ENCODE data around the gene ADCY2. TPM values are rescaled to one million over a fixed set of nuclear protein-coding genes. Genes with fewer than 3 reads are reported as not detected.
"Not testable (repeated sequence)": the region's sequence is repeated elsewhere in the genome, so short reads cannot be mapped to it uniquely, and the experiment has no call there.

Gene ADCY2
- polyA plus RNA-seq, 1 donor: 4.7 TPM

DNA sequence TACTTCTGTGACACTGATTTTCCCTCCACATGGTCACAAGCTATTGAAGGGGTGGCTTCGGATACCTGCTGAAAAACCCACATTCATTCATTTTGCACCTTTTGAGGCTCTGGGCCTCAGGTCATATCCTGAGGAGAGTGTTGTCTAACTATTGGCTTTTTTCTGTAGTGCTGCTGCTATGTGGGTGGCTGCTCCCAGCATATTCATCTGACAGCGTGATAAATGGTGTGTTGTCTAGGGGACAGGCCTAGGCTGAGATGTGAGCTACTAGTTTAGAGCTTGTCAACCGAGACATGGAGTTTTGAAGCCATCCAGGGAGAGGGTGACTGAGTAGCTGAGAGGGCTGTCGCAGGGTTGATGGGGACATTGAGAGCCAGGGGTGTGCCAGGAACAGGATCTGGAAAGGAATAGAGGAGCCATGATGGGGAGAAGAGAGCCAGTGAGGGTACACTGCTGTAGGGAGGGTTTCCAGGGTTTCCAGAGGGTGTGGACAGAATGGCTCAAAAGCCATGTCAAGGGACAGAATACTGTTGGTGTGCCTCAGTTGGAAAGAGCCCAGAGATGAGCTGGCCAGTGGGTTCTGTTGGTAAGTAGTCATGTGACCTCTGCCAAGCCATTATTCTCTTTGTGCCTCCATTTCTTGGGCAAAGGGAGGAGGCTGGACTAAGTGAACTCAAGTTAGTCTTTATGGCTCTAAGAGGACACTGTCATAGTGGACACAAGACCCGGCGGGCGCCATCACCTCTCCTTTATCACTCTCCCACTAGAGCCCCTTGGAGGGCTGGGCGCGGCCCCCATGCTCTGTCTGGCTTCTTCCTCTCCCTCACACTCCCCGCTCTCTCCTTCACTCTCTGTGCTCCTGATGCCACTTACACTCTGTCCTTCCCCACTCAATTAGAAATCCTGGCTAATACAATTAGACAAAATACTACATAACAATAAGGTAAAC, 19.9 kb downstream of the ADCY2 start:
- Histone ChIP-seq H3K4me1 (ENCODE audit: control insufficient read depth, insufficient read depth, low read length) (no peaks in the 10 kb centered on the region), H3K36me3 (ENCODE audit: control insufficient read depth, insufficient read depth, low read length) (no peaks in the 10 kb centered on the region), H3K9me3 (ENCODE audit: control insufficient read depth, low read depth, low read length) (no peaks in the 10 kb centered on the region), H3K4me3 (ENCODE audit: low read length) (no peak overlapping the region), H3K27me3 (ENCODE audit: control insufficient read depth, insufficient read depth, low read length) (no peaks in the 10 kb centered on the region), H3K27ac (ENCODE audit: low read length) (no peak overlapping the region)
- WGBS (ENCODE audit: insufficient coverage, low lambda C conversion rate): 100% methylated on average over 1 of the region's 10 CpGs
- DNase-seq: no peak

DNA sequence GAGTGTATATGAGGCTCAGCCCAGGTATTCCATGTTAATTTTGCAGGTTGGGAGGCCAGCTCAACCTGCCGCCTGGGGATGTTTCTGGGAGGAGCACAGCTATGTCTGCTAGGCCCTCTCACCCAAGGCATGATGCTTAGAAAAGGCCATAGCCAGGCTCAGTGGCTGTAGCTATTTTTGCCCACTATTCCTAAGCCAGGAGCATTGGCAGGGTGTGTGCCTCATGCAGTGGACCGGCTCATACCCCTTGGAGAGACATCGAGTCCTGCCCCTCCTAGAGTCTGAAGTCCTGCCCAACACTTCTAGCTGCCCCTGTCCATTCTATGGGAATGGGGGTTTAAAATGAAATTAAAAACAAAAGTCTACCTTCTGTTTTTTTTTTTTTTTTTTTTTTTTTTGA, 22.3 kb downstream of the ADCY2 start:
- Histone ChIP-seq H3K4me1 (ENCODE audit: control insufficient read depth, insufficient read depth, low read length) (no peaks in the 10 kb centered on the region), H3K9me3 (ENCODE audit: control insufficient read depth, low read depth, low read length) (no peaks in the 10 kb centered on the region), H3K27ac (ENCODE audit: low read length) (no peak overlapping the region), H3K4me3 (ENCODE audit: low read length) (no peak overlapping the region), H3K36me3 (ENCODE audit: control insufficient read depth, insufficient read depth, low read length) (no peaks in the 10 kb centered on the region), H3K27me3 (ENCODE audit: control insufficient read depth, insufficient read depth, low read length) (no peaks in the 10 kb centered on the region)
- DNase-seq: no peak
- WGBS (ENCODE audit: insufficient coverage, low lambda C conversion rate): no CpG with 5 or more reads among the region's 3 CpGs

DNA sequence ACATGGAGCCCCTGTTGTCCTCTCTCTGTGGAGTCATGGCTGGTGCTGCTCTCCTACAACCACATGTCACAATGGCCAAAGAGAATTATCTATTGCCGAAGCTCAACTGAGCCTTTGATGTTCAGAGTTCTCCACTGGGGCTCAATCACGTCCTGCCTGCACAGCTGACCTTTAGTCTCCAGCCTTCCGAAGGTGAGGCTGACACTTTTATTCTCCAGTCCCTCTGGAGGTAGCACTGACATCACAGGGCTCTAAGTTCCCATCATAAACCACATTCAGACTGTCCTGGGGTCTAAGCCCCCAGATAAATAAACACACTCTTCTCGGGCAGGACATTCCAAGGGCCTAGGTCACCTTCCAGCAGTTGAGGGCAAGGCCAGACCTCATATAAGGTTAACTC, 23.4 kb downstream of the ADCY2 start:
- no peaks in the 10 kb centered on the region for H3K27me3 ChIP-seq (ENCODE audit: control insufficient read depth, insufficient read depth, low read length)
- H3K36me3 ChIP-seq (ENCODE audit: control insufficient read depth, insufficient read depth, low read length): no peaks in the 10 kb centered on the region
- no peak overlapping the region for H3K27ac ChIP-seq (ENCODE audit: low read length)
- no peak for DNase-seq
- H3K9me3 ChIP-seq (ENCODE audit: control insufficient read depth, low read depth, low read length): no peaks in the 10 kb centered on the region
- H3K4me1 ChIP-seq (ENCODE audit: control insufficient read depth, insufficient read depth, low read length): no peaks in the 10 kb centered on the region
- H3K4me3 ChIP-seq (ENCODE audit: low read length): no peak overlapping the region
- no CpG with 5 or more reads among the region's 4 CpGs for WGBS (ENCODE audit: insufficient coverage, low lambda C conversion rate)

DNA sequence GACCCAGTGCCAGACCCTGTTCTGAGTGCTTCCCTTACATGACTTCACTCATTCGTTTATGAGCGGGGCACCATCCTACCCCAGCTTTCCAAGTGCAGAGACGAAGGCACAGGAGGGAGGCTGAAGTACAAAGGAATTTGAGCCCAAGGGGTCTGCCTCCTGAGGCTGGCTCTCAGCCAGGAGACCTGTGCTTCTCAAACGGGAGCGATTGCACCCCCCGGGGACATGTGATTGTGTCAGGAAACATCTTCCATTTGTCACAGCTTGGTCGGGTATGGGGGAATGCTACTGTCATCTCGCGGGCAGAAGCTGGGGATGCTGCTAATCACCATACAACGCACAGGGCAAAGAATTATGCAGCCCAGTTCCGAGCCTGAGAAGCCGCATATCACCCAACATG, 23.9 kb downstream of the ADCY2 start:
- WGBS (ENCODE audit: insufficient coverage, low lambda C conversion rate): no CpG with 5 or more reads among the region's 12 CpGs
- H3K4me3 ChIP-seq (ENCODE audit: low read length): no peak overlapping the region
- H3K27ac ChIP-seq (ENCODE audit: low read length): no peak overlapping the region
- no peaks in the 10 kb centered on the region for H3K4me1 ChIP-seq (ENCODE audit: control insufficient read depth, insufficient read depth, low read length)
- H3K27me3 ChIP-seq (ENCODE audit: control insufficient read depth, insufficient read depth, low read length): no peaks in the 10 kb centered on the region
- DNase-seq: no peak
- H3K9me3 ChIP-seq (ENCODE audit: control insufficient read depth, low read depth, low read length): no peaks in the 10 kb centered on the region
- H3K36me3 ChIP-seq (ENCODE audit: control insufficient read depth, insufficient read depth, low read length): no peaks in the 10 kb centered on the region

DNA sequence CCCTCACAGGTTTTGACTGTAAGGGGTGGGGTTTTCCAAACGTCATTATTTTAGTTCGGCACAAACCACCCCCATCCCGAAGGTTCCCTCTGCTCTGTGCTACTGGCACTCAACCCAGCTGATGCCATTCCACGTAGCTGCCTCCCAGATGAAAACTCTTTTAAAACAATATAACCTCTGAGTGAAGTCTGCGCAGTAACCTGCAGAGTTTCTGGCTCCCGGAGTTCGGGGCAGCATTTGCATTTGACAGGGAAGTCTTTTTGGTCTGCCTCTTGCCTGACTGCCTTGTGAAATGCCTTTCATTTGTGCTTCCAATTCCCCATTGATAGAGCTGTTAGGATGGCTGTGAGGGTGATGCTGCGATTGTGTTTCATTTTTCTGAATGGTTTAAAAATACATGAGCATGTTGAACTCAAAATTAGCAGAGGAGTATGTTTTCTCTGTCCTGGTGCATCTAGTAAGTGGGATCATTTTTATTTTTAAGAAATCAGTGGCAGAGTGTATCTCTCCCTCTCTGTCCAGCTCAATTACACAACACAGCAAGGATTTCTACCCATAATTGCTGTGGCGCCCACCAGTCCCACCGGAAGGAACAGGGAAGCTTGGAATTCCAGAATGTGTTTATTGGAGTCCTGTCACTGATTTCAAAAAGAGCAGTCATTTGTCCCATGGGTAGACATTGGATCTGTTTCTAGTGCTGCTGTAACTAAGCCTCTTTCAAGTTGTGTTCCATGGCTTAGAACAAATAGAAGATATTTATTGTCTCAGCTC, 24.8 kb downstream of the ADCY2 start:
- Histone ChIP-seq H3K4me1 (ENCODE audit: control insufficient read depth, insufficient read depth, low read length) (no peaks in the 10 kb centered on the region), H3K36me3 (ENCODE audit: control insufficient read depth, insufficient read depth, low read length) (no peaks in the 10 kb centered on the region), H3K9me3 (ENCODE audit: control insufficient read depth, low read depth, low read length) (no peaks in the 10 kb centered on the region), H3K27me3 (ENCODE audit: control insufficient read depth, insufficient read depth, low read length) (no peaks in the 10 kb centered on the region), H3K27ac (ENCODE audit: low read length) (no peak overlapping the region), H3K4me3 (ENCODE audit: low read length) (no peak overlapping the region)
- no CpG with 5 or more reads among the region's 10 CpGs for whole genome bisulfite sequencing (ENCODE audit: insufficient coverage, low lambda C conversion rate)
- DNase-seq: no peak

DNA sequence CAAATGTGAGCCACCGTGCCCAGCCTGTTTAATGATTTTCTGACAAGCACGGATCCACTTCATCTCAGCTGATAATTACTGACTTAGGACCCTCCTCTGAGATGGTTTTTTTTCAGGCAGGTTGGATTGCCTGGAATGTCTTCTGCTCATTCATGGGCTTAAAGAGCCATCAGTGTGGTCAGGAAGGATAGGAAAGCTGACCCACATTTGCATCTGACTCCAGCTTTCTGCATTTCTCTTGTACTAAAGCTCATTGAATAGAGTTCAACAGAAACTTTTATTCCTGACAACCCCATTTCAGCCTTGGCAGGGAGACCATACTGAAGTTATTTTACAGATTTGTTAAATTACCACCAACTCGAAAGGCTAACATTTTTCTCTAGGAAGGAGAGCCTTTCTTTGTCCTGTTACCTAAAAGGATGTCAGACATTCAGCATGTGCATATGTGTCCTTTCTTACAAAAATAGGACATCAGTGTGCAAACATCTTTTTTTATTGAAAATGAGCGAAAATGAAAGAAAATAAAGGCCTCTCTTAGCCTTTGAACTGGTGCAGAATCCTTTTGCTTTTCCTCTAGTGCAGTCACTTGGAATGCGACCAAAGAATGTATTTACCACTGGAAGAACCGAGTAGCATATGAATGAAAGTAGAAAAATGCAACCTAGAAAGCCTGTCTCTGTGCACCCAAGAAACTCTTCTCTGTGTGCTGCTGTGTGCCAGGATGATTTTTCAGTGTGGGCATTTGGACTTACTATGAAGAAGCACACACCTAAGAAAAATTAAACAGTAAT, 26.6 kb downstream of the ADCY2 start:
- Histone ChIP-seq H3K4me1 (ENCODE audit: control insufficient read depth, insufficient read depth, low read length) (no peaks in the 10 kb centered on the region), H3K9me3 (ENCODE audit: control insufficient read depth, low read depth, low read length) (no peaks in the 10 kb centered on the region), H3K27ac (ENCODE audit: low read length) (no peak overlapping the region), H3K4me3 (ENCODE audit: low read length) (no peak overlapping the region), H3K27me3 (ENCODE audit: control insufficient read depth, insufficient read depth, low read length) (no peaks in the 10 kb centered on the region), H3K36me3 (ENCODE audit: control insufficient read depth, insufficient read depth, low read length) (no peaks in the 10 kb centered on the region)
- DNase-seq: no peak
- WGBS (ENCODE audit: insufficient coverage, low lambda C conversion rate): 83% methylated on average over 1 of the region's 6 CpGs

DNA sequence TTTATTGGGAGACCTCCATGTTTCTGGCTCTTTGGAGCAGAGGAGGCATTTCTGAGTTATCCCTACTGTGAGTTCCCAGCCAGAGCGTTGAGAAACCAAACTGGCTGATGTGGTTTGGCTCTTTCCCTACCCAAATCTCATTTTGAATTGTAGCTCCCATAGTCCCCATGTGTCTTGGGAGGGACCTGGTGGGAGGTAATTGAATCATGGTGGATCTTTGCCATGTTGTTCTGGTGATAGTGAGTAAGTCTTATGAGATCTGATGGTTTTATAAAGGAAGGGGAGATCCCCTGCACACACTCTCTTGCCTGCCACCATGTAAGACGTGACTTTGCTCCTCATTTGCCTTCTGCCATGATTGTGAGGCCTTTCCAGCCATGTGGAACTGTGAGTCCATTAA, 27.3 kb downstream of the ADCY2 start:
- not testable (repeated sequence) for H3K4me1 ChIP-seq (ENCODE audit: control insufficient read depth, insufficient read depth, low read length); H3K9me3 ChIP-seq (ENCODE audit: control insufficient read depth, low read depth, low read length); DNase-seq; H3K4me3 ChIP-seq (ENCODE audit: low read length); H3K27ac ChIP-seq (ENCODE audit: low read length); H3K27me3 ChIP-seq (ENCODE audit: control insufficient read depth, insufficient read depth, low read length); H3K36me3 ChIP-seq (ENCODE audit: control insufficient read depth, insufficient read depth, low read length)
- no CpG with 5 or more reads among the region's 2 CpGs for WGBS (ENCODE audit: insufficient coverage, low lambda C conversion rate)

DNA sequence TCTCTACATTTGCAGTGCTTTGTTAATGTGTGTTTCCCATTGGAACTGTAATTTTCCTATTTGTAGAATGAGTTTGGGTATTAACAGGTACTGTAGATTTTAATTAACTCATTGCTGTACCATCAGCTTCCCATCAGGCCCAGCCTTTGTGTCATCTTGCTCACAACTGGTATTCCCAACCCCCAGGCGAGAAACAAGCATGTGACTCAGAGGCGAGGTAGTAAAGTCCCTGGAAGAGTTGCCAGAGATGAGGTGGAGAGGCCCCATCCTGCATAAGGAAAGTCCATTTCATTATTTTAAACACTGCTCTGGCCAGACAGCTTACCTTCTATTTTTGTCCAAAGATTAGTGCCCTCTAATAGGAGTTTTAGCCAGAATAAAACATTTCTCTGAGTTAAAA, 29.9 kb downstream of the ADCY2 start:
- Histone ChIP-seq H3K27me3 (ENCODE audit: control insufficient read depth, insufficient read depth, low read length) (no peaks in the 10 kb centered on the region), H3K27ac (ENCODE audit: low read length) (no peak overlapping the region), H3K36me3 (ENCODE audit: control insufficient read depth, insufficient read depth, low read length) (no peaks in the 10 kb centered on the region), H3K4me1 (ENCODE audit: control insufficient read depth, insufficient read depth, low read length) (no peaks in the 10 kb centered on the region), H3K4me3 (ENCODE audit: low read length) (no peak overlapping the region), H3K9me3 (ENCODE audit: control insufficient read depth, low read depth, low read length) (no peaks in the 10 kb centered on the region)
- DNase-seq: peak in 1 of 2 donors; percentile 44
- 67% methylated on average over 1 of the region's 2 CpGs for WGBS (ENCODE audit: insufficient coverage, low lambda C conversion rate)

DNA sequence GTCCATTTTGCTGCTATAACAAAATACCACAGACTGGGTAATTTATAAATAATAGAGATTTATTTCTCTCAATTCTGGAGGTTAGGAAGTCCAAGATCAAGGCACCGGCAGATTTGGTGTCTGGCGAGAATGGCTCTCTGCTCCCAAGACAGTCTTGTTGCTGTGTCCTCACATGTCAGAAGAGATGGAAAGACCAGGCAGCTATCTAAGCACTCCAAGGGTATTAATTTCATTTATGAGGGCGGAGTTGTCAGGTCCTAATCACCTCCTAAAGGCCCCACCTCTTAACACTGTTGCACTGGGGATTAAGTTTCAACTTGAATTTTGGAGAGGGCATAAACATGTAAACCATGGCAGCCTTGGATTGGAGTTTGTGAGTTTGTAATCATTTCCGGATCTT, 30.3 kb downstream of the ADCY2 start:
- no peaks in the 10 kb centered on the region for H3K27me3 ChIP-seq (ENCODE audit: control insufficient read depth, insufficient read depth, low read length)
- DNase-seq: no peak
- H3K4me1 ChIP-seq (ENCODE audit: control insufficient read depth, insufficient read depth, low read length): no peaks in the 10 kb centered on the region
- no peaks in the 10 kb centered on the region for H3K36me3 ChIP-seq (ENCODE audit: control insufficient read depth, insufficient read depth, low read length)
- H3K27ac ChIP-seq (ENCODE audit: low read length): no peak overlapping the region
- H3K9me3 ChIP-seq (ENCODE audit: control insufficient read depth, low read depth, low read length): no peaks in the 10 kb centered on the region
- H3K4me3 ChIP-seq (ENCODE audit: low read length): no peak overlapping the region
- 100% methylated on average over 1 of the region's 4 CpGs for WGBS (ENCODE audit: insufficient coverage, low lambda C conversion rate)

DNA sequence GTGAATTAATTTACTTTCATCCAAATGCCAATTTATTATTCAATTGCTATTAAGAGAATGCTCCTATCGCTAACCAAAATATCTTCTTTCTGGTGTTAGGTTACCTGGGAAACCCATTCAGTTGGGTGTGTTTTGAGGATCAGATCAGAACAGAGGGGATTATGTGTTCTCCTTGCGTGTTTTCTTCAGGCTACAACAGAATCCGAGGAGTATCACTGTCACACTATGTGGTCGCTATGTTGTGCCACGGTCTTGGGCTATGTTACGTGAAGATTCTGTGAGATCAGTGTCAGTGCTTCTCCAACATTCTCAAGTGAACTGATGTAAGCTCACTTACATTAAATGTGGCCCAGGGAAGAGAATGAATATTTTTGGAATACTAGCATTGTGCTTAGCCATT, 39.0 kb downstream of the ADCY2 start:
- Histone ChIP-seq H3K27me3 (ENCODE audit: control insufficient read depth, insufficient read depth, low read length) (no peaks in the 10 kb centered on the region), H3K9me3 (ENCODE audit: control insufficient read depth, low read depth, low read length) (no peaks in the 10 kb centered on the region), H3K4me3 (ENCODE audit: low read length) (no peak overlapping the region), H3K4me1 (ENCODE audit: control insufficient read depth, insufficient read depth, low read length) (no peaks in the 10 kb centered on the region), H3K27ac (ENCODE audit: low read length) (no peak overlapping the region), H3K36me3 (ENCODE audit: control insufficient read depth, insufficient read depth, low read length) (no peaks in the 10 kb centered on the region)
- WGBS (ENCODE audit: insufficient coverage, low lambda C conversion rate): no CpG with 5 or more reads among the region's 6 CpGs
- no peak for DNase-seq

Measured in large intestine (tissue), 3 donors.